ENCODE data around the gene OBP2A.
"Not testable (repeated sequence)": the region's sequence is repeated elsewhere in the genome, so short reads cannot be mapped to it uniquely, and the experiment has no call there.

GRCh38 chr9:135549478-135550343, 3.8 kb downstream of the OBP2A start:
- not testable (repeated sequence) for TF ChIP-seq CTCF, POLR2A (IDR thresholded peaks at IDR 0.05)
